Omental fat pad (tissue), 4 donors: ENCODE data around the gene CAPS. TPM values are rescaled to one million over a fixed set of nuclear protein-coding genes. Genes with fewer than 3 reads are reported as not detected.
"Not testable (repeated sequence)": the region's sequence is repeated elsewhere in the genome, so short reads cannot be mapped to it uniquely, and the experiment has no call there.

Experiments used
- ATAC-seq: fragments of 150-250 bp; one replicate; pipeline ENCODE4 v1.9.1; 2016; ENCODE audit warnings: mild to moderate bottlenecking, moderate library complexity; ENCODE audit not compliant: low FRiP score
- DNase-seq: peaks from one replicate; pipeline ENCODE4 v3.0.0-alpha.2; 2019; ENCODE audit warnings: low spot score
- total RNA-seq, 4 donors: library from RNA; depleted of rRNA; stranded (reverse); fragments of >200 nt; gene quantifications; one replicate each; pipeline ENCODE4 v1.1.0, GENCODE V29; 2016
- TF ChIP-seq, protein P1 (sequence below), 3 donors: fragments of 450-650 bp; IDR thresholded peaks; one replicate each; pipeline ENCODE4 v1.5.1; 2016 to 2017; ENCODE audit warnings: antibody characterized with exemption in 3 of 3, mild to moderate bottlenecking in 3 of 3, moderate library complexity in 2 of 3

The CAPS gene
- total RNA-seq, 4 donors from 2014 or later = 2.3 to 9.0 (median 4.6) TPM

GRCh38 chr19:5958851-5959122 lies 44.7 kb downstream of the CAPS start:
- TF ChIP-seq, protein P1, sequence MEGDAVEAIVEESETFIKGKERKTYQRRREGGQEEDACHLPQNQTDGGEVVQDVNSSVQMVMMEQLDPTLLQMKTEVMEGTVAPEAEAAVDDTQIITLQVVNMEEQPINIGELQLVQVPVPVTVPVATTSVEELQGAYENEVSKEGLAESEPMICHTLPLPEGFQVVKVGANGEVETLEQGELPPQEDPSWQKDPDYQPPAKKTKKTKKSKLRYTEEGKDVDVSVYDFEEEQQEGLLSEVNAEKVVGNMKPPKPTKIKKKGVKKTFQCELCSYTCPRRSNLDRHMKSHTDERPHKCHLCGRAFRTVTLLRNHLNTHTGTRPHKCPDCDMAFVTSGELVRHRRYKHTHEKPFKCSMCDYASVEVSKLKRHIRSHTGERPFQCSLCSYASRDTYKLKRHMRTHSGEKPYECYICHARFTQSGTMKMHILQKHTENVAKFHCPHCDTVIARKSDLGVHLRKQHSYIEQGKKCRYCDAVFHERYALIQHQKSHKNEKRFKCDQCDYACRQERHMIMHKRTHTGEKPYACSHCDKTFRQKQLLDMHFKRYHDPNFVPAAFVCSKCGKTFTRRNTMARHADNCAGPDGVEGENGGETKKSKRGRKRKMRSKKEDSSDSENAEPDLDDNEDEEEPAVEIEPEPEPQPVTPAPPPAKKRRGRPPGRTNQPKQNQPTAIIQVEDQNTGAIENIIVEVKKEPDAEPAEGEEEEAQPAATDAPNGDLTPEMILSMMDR (IDR thresholded peaks at IDR 0.05) = no peak
- no peak for ATAC-seq
- no peak for DNase-seq

DNA sequence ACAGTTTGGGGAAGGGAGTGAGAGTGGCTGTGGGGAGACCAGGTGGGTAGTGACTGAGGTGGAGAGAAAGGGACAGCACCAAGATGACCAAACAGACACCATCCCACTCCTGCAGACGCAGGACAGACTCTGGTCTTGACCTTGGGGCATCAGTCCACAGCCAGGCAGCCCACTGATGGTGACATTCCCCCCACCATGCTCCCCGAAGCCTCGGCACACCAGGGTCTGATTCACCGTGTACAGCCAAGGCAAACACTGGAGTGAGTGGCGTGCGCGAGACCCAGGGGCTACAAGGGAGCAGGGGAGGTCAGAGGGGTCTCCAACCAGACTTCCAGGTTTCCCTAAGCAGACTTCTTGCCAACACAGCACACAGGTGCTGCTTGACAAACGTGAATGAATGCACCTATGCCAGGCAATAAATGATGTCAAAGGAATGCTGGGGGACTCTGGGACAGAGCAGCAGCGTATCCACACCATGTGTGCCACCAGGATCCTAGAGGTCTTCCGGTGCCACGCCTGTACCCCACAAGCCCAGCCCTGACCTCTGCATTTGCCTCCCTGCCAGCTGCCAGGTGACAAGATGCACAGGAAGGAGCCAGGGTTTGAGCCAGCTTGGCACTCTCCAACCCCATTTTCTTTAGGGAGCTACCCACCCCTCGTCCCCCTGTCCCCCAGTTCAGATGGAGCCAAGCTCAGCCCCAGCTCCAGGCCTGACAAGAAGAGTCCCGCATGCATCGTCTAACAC lies 45.4 kb downstream of the CAPS start:
- no peak for ATAC-seq
- DNase-seq = no peak
- TF ChIP-seq, protein P1 (IDR thresholded peaks at IDR 0.05) = no peak

DNA sequence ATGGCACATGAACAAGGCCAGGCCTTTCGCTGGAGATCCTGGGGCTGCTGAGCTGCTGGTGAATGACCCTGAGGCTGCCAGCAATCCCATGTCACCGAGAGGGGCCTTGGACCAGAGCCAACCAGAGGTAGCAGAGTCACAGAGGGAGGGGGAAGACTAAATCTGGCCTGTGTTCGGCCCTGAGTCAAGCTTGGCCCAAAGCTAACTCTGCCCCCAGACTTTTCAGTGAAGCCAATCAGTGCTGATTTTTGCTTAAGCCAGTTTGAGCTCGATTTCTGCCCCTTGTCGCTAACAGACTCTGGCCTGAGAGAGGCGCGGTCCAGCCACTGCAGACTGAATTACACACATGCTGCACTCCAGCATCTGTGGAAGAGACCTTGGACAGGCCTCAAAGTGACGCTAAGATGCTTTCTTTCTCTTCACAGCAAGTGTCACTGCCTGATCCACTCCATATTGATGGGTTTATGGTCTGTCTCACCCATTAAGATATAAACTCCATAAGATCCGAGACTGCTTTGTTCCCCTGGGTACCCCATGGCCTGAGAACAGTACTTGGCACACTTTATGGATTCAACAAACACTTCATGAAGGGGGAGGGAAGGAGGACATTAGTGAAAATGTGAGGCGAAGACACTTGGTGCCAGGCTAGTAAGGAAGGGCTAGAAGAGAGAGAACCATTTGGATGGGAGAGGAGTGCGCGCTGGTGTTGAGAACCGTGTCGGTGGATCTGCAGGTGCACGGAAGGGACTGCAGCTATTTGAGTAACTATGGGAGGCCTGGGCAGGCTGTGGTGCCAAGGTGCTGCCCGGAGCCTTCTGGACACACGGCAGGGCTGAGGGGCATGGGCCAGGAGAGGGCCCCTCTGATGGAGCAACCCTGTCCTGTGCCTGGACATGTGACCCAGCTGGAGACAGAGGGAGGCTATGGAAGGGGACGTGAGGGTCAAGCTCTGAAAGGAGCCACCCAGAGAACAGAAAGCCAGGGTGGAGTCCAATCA lies 46.2 kb downstream of the CAPS start:
- no peak for DNase-seq
- TF ChIP-seq, protein P1 (IDR thresholded peaks at IDR 0.05) = no peak
- no peak for ATAC-seq

DNA sequence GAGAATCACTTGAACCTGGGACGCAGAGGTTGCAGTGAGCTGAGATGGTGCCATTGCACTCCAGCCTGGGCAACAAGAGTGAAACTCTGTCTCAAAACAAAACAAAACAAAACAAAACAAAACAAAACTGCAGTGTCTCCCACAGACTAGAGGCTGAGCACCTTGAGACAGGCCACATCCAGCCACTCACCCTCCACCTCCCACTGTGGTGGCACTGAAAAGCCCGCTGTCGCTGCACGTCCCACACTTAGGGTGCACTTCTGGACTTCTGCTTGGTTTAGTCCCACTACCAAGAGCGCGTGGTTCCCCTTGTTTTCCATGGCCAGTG lies 47.6 kb downstream of the CAPS start:
- not testable (repeated sequence) for ATAC-seq, DNase-seq

GRCh38 chr19:5961969-5962945 lies 48.2 kb downstream of the CAPS start:
- ATAC-seq (peak; percentile 22), DNase-seq (no peak)
- TF ChIP-seq, protein P1 (IDR thresholded peaks at IDR 0.05) = no peak

DNA sequence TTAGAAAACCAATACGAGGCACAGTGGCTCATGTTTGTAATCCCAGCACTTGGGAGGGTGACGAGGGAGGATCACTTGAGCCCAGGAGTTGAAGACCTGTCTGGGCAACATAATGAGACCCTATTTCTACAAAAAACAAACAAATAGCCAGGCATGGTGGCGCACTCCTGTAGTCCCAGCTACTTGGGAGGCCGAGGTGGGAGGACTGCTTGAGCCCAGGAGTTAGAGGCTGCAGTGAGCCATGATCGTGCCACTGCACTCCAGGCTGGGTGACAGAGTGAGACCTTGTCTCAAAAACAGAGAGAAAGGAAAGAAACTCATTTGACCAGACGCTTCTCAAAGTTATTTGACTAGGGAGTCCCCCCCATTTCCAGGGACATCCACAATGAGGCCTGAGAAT lies 49.2 kb downstream of the CAPS start:
- DNase-seq, ATAC-seq: not testable (repeated sequence)

GRCh38 chr19:5963855-5964254 lies 49.8 kb downstream of the CAPS start:
- no peak for ATAC-seq
- TF ChIP-seq, protein P1 (IDR thresholded peaks at IDR 0.05) = no peak
- no peak for DNase-seq
